Kasumi-1 (cell line): ENCODE results near the gene ZNF101.
A peak's percentile ranks its signal among the peaks of the same experiment; 100 is the strongest.

Source experiments
- DNase-seq, 2 experiments: peaks; one replicate each; lab custom pipeline; 2025; lab: John Stamatoyannopoulos, UW

Gene ZNF101

GRCh38 chr19:19668230-19669012, at the start of gene ZNF101:
ZNF101 (plus strand) TSS chr19:19668839; CDS start chr19:19668964, 125 bp downstream.
- DNase-seq: peak; percentile 96

- no peak for DNase-seq
Observed at GRCh38 chr19:19619181-19619848, 49.3 kb upstream of the ZNF101 start.

GRCh38 chr19:19619849-19620210, 48.8 kb upstream of the ZNF101 start:
- no peak for DNase-seq

- no peak for DNase-seq
Observed at GRCh38 chr19:19623383-19623782, 45.3 kb upstream of the ZNF101 start.

GRCh38 chr19:19624032-19624570, 44.5 kb upstream of the ZNF101 start:
- DNase-seq: no peak

- DNase-seq: no peak
Observed at GRCh38 chr19:19626516-19627472, 41.8 kb upstream of the ZNF101 start.

GRCh38 chr19:19627621-19628500, 40.8 kb upstream of the ZNF101 start, which contains the start of gene LPAR2:
LPAR2 (minus strand) TSS chr19:19628220; CDS start chr19:19627275, 945 bp downstream.
- DNase-seq: no peak

GRCh38 chr19:19628501-19629134, 40.0 kb upstream of the ZNF101 start:
- DNase-seq: no peak

GRCh38 chr19:19630062-19630414, 38.6 kb upstream of the ZNF101 start:
- no peak for DNase-seq

- no peak for DNase-seq
Observed at GRCh38 chr19:19630426-19630825, 38.2 kb upstream of the ZNF101 start.

GRCh38 chr19:19631346-19631745, 37.3 kb upstream of the ZNF101 start:
- no peak for DNase-seq

GRCh38 chr19:19632661-19633060, 36.0 kb upstream of the ZNF101 start:
- no peak for DNase-seq

GRCh38 chr19:19633711-19634515, 34.7 kb upstream of the ZNF101 start:
- no peak for DNase-seq

- no peak for DNase-seq
Observed at GRCh38 chr19:19634516-19635312, 33.9 kb upstream of the ZNF101 start.

GRCh38 chr19:19635313-19635702, 33.3 kb upstream of the ZNF101 start:
- no peak for DNase-seq

GRCh38 chr19:19636573-19637185, 32.0 kb upstream of the ZNF101 start:
- DNase-seq: no peak

- DNase-seq: no peak
Observed at GRCh38 chr19:19637186-19637522, 31.5 kb upstream of the ZNF101 start.

GRCh38 chr19:19637523-19638251, 31.0 kb upstream of the ZNF101 start:
- no peak for DNase-seq
